Measurements from ENCODE around the gene CLDN11.

Gene CLDN11

DNA sequence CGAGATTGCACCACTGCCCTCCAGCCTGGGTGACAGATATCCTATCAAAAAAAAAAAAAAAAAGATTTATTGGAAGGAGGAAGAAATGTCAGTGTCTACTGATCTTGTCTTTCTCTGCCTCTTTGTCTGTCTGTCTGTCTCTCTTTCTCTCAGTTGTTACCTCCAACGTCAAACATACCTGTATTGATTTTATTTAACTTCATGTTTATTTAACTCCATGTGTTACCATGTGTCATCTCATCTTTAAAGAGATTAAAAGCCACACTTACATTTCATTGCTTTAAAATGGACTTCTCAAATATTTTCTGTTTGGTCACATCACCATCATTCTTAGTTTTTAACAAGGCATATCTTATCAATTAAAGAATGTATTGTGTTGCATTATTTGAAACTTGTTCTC, 9.4 kb downstream of the CLDN11 start:
- TF ChIP-seq, protein P1, sequence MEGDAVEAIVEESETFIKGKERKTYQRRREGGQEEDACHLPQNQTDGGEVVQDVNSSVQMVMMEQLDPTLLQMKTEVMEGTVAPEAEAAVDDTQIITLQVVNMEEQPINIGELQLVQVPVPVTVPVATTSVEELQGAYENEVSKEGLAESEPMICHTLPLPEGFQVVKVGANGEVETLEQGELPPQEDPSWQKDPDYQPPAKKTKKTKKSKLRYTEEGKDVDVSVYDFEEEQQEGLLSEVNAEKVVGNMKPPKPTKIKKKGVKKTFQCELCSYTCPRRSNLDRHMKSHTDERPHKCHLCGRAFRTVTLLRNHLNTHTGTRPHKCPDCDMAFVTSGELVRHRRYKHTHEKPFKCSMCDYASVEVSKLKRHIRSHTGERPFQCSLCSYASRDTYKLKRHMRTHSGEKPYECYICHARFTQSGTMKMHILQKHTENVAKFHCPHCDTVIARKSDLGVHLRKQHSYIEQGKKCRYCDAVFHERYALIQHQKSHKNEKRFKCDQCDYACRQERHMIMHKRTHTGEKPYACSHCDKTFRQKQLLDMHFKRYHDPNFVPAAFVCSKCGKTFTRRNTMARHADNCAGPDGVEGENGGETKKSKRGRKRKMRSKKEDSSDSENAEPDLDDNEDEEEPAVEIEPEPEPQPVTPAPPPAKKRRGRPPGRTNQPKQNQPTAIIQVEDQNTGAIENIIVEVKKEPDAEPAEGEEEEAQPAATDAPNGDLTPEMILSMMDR (IDR thresholded peaks at IDR 0.05; ENCODE audit: low read depth, low read length): no peak
- no peak for DNase-seq (ENCODE audit: extremely low read depth, low read depth)

DNA sequence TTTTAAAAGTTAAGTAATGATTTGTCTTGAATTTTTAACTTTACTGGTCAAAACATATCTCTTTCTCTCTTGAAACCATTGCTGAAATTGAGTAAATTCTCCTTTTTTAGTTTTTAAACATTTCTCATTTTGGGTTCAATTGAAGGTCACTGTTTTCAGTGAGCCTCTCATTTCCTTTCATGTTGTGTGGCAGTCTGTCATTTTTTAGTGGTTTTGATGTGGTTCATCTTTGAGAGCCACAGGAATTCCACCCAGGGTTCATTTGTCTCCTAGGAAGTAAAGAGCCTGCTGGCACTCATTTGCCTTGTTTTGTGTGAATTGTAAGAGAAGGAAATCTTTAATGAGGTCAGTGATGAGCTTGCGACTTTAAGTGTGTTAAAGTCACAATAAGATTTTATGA, 10.4 kb downstream of the CLDN11 start:
- TF ChIP-seq, protein P1 (IDR thresholded peaks at IDR 0.05; ENCODE audit: low read depth, low read length): no peak
- DNase-seq (ENCODE audit: extremely low read depth, low read depth): no peak

DNA sequence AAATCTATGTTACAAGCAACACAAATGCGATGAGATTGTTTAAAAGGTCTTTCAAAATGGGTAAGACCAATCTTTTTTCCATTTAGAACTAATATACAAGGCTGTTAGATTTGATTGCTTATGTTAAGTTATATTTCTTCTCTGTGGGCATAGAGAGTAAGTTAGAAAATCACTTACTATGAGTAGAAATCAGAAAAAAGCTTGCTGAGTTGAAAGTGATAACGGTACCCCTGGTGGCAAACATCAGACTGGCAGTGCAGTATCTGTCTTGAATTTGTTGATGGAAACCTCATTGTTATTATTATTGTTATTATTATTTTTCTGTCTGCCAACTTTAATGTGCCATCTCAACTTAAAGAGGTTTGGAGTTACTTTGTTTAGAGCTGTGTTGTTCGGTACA, 12.4 kb downstream of the CLDN11 start:
- TF ChIP-seq, protein P1 (IDR thresholded peaks at IDR 0.05; ENCODE audit: low read depth, low read length): no peak
- no peak for DNase-seq (ENCODE audit: extremely low read depth, low read depth)

DNA sequence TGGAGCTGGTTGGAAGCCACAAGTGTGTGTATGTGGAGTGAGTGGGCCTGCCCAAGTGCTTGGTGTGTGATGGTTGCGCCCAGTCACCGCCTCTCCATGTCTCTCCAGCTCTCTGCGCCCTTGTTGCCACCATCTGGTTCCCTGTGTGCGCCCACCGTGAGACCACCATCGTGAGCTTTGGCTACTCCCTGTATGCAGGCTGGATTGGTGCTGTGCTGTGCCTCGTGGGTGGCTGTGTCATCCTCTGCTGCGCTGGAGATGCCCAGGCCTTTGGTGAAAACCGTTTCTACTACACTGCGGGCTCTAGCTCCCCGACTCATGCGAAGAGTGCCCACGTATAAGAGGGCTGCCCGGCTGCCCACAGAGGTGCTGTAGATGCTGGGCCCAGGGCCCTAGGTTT, 13.7 kb downstream of the CLDN11 start:
- TF ChIP-seq, protein P1 (IDR thresholded peaks at IDR 0.05; ENCODE audit: low read depth, low read length): no peak
- DNase-seq (ENCODE audit: extremely low read depth, low read depth): no peak

DNA sequence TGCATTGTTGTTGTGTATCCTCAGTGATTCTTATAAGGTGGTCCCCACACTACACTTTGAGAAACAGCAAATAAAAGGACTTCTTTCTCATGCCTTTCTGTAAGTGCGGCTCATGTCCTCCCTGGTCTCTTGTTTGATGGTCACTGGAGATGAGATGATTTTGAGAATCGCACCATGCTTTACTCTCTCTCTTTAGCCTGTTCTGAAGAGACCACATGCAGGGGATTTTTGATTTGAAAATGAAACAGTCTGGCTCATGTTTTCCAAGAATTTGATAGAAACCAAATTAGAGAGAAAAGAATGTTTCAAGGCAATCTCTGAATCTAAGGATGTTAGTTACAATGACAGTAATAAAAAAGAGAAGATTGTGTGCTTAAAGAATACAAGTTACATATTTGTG, 18.0 kb downstream of the CLDN11 start:
- TF ChIP-seq, protein P1 (IDR thresholded peaks at IDR 0.05; ENCODE audit: low read depth, low read length): no peak

DNA sequence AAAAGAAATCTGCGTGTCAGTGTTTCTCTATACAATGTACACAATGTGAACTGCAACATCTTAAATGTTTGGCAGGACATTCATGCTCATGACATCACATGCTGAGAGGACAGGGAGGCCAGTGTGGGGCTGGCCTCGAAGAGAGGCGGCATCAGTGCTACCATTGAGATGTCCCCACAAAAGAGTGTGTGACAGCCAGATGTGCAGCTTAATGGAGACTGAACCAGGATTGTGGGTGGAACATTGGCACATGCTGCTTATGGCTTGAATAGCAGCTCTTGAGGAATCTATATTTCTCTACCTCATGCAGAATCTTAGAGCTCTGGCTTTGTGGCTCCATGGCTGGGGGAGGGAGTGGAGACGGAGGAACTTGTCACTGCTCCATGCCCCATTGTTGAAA, 18.5 kb downstream of the CLDN11 start:
- DNase-seq (ENCODE audit: extremely low read depth, low read depth): no peak
- TF ChIP-seq, protein P1 (IDR thresholded peaks at IDR 0.05; ENCODE audit: low read depth, low read length): no peak

More for the DNA sequence above, 18.0 kb downstream of the CLDN11 start:
- DNase-seq (ENCODE audit: extremely low read depth, low read depth): no peak

DNA sequence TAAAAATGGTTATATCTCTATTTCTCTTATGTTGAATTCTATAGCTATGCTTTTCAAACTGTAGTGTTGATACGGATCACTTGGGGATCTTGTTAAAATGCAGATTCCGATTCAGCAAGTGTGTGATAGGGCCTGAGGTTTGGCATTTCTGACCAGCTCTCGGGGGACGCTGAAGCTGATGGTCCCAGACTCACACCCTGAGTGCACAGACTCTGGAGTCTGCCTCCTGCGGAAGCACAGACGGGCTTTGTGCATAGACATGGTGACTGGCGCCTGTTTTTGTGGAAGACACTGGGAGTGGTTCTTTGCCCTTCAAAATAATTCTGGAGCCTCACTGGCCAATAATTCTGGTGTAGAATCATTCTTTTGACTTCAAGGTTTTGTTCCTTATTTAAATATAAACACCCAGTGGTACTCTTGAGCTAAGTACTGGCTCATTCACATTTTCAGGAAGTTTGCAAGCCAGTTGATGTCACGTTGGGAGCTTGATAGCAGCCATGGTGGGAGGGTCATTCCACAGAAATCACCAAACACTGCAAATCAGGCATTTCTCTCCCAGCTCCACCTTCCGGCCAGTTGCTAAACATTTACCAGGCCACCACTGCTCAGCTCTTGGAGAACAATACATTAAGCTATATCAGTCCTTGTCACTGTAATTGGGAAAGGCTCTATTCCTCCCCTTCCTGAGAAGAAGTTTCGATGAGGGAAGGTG, 19.2 kb downstream of the CLDN11 start:
- TF ChIP-seq, protein P1 (IDR thresholded peaks at IDR 0.05; ENCODE audit: low read depth, low read length): no peak
- no peak for DNase-seq (ENCODE audit: extremely low read depth, low read depth)
